Left lobe of liver (tissue), 2 donors: ENCODE measurements around the gene RNF182. TPM values are rescaled to one million over a fixed set of nuclear protein-coding genes. Genes with fewer than 3 reads are reported as not detected.

ENCODE experiments used
- ATAC-seq: fragments of 200-7000 bp; cut with Tn5 transposase; one replicate; pipeline ENCODE4 v1.9.1; 2020; ENCODE audit warnings: mild to moderate bottlenecking, moderate library complexity
- DNase-seq: peaks from one replicate; pipeline ENCODE4 v3.0.0-alpha.2; 2020; ENCODE audit warnings: low spot score
- total RNA-seq: library from RNA; stranded (reverse); gene quantifications from one replicate; pipeline ENCODE4 v1.2.1, GENCODE V29; 2021
- donor health status: DM: no; HTN: no; CAD: no; lungs with moderate emphysema.
- donor health status: DM: no; HTN: yes; CAD: no.

RNF182 gene
- total RNA-seq, 1 donor from 2014 or later: 0.05 TPM

DNA sequence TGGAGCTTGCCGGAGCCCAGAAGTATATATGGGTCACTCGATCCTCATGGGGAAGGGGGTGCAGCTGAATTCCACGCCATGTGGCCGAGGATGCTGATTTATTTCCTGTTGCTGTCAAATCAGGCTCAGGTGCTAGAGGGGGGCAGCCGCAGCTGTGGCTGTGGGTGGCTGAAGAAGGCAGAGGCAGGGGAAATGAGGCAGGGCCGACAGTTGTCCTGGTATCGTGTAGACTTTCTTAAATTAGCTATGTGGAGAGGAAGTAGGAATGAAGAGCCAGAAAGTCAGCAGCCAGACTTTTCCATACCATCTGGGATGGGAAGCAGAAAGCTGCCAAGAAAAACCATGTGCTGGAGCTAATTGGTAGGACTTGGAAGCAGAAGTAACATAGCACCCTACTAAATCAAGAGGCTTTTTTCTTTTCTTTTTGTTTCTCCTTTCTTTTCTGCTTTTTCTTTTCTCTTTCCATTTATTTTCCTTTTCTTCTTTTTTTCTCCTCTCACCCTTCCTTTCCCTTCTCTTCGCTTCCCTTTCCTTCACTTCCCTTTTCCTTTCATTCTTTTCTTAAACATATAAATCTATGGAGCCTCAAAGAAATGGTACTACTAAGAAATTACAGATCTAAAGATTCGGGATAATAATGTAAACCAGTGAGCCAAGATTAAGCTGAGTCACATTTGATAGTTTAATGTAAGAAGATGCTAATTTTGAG is 102.2 kb downstream of the RNF182 start:
- no peak for DNase-seq

DNA sequence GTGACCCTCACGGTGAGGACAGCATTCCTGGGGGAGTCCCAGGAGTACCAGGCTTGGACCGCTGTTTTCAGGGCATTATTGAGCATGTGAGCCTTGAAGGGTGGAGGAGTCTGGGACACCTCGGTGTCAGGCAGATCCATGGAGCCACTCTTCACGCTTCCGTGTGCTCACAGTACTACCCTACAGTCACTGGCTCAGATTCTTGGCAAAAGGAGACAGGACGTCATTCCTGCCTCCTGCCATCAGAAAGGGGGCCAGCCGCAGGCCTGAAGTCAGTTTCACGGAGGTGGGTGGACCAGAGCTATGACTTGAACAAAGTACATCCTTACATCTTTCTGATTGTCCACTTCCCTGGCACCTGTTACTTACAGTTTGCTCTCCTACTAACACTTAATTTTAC is 103.9 kb downstream of the RNF182 start:
- DNase-seq (no peak), ATAC-seq (no peak)

More for the DNA sequence above, 102.2 kb downstream of the RNF182 start:
- no peak for ATAC-seq

DNA sequence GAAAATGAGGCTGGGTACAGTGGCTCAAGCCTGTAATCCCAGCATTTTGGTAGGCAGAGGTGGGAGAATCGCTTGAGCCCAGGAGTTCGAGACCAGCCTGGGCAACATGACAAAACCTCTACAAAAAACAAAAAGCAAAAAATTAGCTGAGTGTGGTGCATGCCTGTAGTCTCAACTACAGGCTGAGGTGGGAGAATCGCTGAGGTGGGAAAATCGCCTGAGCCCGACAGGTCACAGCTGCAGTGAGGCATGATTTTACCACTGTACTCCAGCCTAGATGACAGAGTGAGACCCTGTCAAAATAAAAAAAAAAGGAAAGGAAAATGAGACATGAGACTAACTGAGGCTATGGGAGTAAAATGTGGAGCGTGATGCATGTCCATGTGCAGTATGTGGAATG is 104.9 kb downstream of the RNF182 start:
- DNase-seq: no peak
- no peak for ATAC-seq

Other genes with a start within 250 kb of the RNF182 start
- gene RANBP9, start 213.1 kb upstream of the RNF182 start, total RNA-seq: 15.5 TPM
- 18.1 TPM for gene MCUR1, start 110.4 kb upstream of the RNF182 start, total RNA-seq
- gene CD83, start 192.8 kb downstream of the RNF182 start, total RNA-seq: 0.38 TPM